SK-N-SH (cell line): ENCODE measurements around the gene RBM44.
A peak's percentile ranks its signal among the peaks of the same experiment; 100 is the strongest.

ENCODE experiments used
- EP300 ChIP-seq, 2 experiments: IDR thresholded peaks; 2 replicates each; pipeline versions ENCODE4 v1.4.0 to v1.6.1; 2012; ENCODE audit warnings: borderline replicate concordance in 1 of 2, low read depth in 1 of 2, low read length in 1 of 2
- FOXM1 ChIP-seq: IDR thresholded peaks from 2 replicates; pipeline ENCODE4 v1.4.0; 2012; ENCODE audit warnings: low read depth, mild to moderate bottlenecking
- RAD21 ChIP-seq: IDR thresholded peaks from 2 replicates; pipeline ENCODE4 v1.6.1; 2012; ENCODE audit warnings: mild to moderate bottlenecking, low read length
- TF ChIP-seq, protein P1 (sequence below): fragments of 150-350 bp; IDR thresholded peaks from 2 replicates; pipeline ENCODE4 v1.6.1; 2017; ENCODE audit warnings: antibody characterized with exemption, low read length, low read depth, borderline replicate concordance

DNA sequence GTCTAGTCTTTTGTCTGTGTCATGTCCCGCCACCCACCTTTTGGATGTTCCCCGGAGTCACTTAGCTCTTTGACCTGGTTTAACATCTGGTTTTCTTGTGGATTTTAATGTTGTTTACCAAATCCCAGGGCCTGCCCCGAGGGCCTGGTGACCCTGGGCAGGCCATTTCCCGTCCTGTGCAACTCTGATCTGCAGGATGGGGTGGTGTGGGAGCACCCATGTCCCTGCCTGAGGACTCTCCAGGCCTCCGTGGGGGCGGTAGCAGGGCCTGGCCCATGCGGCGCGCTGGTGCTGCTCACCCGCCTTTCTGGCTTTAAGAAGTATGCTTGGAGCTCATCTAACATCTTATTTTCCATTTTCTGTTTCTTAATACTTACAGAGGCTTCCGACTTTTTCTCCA is 71.5 kb downstream of the RBM44 start:
- TF ChIP-seq EP300 (IDR thresholded peaks at IDR 0.05; ENCODE audit: borderline replicate concordance in 1 of 2, low read depth in 1 of 2, low read length in 1 of 2): peak in 1 of 2 experiments; percentile 29; a peak in 1 of 4 replicates
- TF ChIP-seq, protein P1, sequence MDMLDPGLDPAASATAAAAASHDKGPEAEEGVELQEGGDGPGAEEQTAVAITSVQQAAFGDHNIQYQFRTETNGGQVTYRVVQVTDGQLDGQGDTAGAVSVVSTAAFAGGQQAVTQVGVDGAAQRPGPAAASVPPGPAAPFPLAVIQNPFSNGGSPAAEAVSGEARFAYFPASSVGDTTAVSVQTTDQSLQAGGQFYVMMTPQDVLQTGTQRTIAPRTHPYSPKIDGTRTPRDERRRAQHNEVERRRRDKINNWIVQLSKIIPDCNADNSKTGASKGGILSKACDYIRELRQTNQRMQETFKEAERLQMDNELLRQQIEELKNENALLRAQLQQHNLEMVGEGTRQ: no peak
- no peak for TF ChIP-seq RAD21
- no peak for TF ChIP-seq FOXM1
